Activated naive CD4-positive, alpha-beta T cell treated with anti-CD3 and anti-CD28 coated beads, Interleukin-2, amount 50 U/mL, for 72 hours (primary cell): ENCODE data around the gene GTF2IRD1. TPM values are rescaled to one million over a fixed set of nuclear protein-coding genes. Genes with fewer than 3 reads are reported as not detected.
"Not testable (repeated sequence)": the region's sequence is repeated elsewhere in the genome, so short reads cannot be mapped to it uniquely, and the experiment has no call there.

Experiments used
- ATAC-seq, 2 donors: fragments of 150-1000 bp; cut with Tn5 transposase; 2 replicates each; pipeline ENCODE4 v1.10.0; 2021; ENCODE audit warnings: mild to moderate bottlenecking in 2 of 2, moderate library complexity in 2 of 2
- DNase-seq, 2 donors: peaks; one replicate each; pipeline ENCODE4 v3.0.0; 2021 to 2022; ENCODE audit warnings: low spot score in 2 of 2
- H3K27ac Mint-ChIP-seq, 2 donors: one replicate each; pipeline ENCODE4 v1.8.0; 2022; ENCODE audit warnings: mild to moderate bottlenecking in 2 of 2, mixed read lengths in 2 of 2
- H3K36me3 Mint-ChIP-seq, 2 donors: one replicate each; pipeline ENCODE4 v1.8.0; 2022; ENCODE audit warnings: mixed read lengths in 2 of 2
- H3K9me3 Mint-ChIP-seq, 2 donors: one replicate each; pipeline ENCODE4 v1.8.0; 2022; ENCODE audit warnings: mixed read lengths in 2 of 2
- total RNA-seq, 2 donors: library from RNA; stranded (reverse); gene quantifications; one replicate each; pipeline ENCODE4 v1.2.3, GENCODE V29; 2022

The GTF2IRD1 gene
- total RNA-seq, 2 donors from 2014 or later: 1.7 to 6.4 TPM

DNA sequence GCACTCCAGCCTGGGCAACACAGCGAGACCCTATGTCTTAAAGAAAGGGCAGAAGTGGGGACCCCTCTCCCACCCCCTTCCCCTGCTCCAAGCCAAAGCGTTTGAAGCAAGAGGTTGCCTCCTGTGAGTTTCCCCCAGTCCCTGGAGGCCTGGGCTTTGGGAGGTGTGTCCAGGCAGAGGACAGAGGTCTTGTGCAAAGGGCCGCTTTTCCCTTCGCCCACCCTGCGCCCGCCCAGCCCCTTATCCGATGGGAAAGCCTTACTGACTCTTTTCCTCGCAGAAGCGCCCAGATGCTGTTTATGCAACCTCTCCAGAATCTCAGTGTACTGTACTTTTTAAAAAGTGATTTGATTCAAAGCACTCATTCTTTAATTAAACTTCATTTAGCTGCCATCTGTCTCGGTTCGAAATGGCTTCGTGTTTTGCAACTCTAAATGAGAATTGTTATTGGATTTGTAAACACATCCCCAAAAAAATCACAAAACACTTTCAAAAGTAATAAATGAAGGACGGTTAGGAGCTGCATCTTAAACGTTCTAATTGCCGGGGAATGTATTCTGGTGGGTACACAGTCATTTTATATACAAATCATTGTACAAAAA, 153.3 kb downstream of the GTF2IRD1 start:
- no peak for DNase-seq
- ATAC-seq: no peak
- Mint-ChIP-seq H3K27ac (no peak overlapping the region), H3K36me3 (no peaks in the 10 kb centered on the region), H3K9me3 (no peaks in the 10 kb centered on the region)

GRCh38 chr7:74612015-74612829, 158.5 kb downstream of the GTF2IRD1 start:
- no peak for ATAC-seq
- Mint-ChIP-seq H3K36me3 (no peaks in the 10 kb centered on the region), H3K27ac (no peak overlapping the region)

DNA sequence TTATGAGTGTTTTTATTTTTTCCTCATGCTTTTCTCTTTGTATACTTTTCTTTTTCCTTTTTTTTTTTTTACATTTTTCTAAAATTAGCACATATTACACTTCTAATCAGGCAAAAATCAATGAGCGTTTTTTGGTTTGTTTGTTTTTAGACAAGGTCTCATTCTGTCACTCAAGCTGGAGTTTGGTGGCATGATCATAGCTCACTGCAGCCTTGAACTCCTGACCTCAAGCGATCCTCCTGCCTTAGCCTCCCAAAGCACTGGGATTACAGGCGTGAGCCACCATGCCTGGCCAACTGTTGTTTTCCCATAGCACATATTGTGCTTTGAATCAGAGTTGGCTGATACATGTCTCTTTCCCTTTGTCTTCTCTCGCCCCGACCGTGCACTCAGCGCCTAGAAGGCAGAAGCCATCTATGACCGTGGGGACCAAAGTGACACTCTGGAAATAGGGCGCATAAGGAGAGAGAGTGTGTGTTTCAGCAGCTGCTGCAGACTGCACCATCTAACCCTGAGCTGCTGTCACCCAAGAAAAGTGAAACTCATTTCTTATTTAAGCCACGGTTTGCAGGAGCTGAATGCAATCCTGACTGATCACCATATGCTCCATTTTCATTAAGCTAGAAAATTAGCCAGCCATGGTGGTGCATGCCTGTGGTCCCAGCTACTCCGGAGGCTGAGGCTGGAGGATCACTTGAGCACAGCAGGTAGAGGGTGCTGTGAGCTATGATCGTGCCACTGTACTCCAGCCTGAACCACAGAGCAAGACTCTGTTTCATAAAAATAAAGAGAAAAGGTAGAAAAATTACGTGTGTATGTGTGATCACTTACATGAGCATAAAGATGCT, 162.5 kb downstream of the GTF2IRD1 start:
- H3K36me3 Mint-ChIP-seq: no peaks in the 10 kb centered on the region
- no peak for DNase-seq
- peak; percentile 26 to 54 for ATAC-seq
- H3K9me3 Mint-ChIP-seq: no peaks in the 10 kb centered on the region
- peak overlapping the region in 1 of 2 donors; percentile 78 for H3K27ac Mint-ChIP-seq

More at GRCh38 chr7:74612015-74612829, 158.5 kb downstream of the GTF2IRD1 start:
- H3K9me3 Mint-ChIP-seq: no peaks in the 10 kb centered on the region
- no peak for DNase-seq

DNA sequence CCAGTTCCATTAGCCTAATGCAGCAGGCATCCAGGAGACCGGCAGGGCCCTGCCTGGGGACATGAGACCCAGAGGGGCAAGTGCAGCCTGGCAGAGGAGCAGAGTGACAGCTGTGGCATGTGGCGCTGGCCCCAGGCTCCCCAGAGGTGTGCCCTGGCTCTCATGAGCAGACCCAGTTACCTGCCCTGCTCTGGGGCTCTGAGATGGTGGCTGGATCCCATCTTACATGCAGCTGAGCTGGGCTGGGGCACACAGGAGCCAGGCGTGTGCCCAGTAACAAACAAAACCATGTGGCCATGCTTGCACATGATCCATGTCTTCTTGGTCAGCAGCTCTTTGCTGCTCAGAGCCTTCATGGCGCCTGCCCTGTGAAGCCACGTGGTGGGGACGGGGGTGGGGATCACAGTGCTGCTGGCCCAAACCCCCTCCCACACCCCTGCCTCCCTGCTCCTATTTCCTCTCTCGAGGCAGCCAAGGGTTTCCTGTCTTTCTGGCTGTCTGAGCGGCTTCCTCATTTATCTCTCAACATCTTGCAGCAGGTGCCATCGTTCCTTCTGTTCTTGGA, 163.6 kb downstream of the GTF2IRD1 start:
- Mint-ChIP-seq H3K27ac (peak overlapping the region; percentile 78 to 93), H3K36me3 (no peaks in the 10 kb centered on the region), H3K9me3 (no peaks in the 10 kb centered on the region)
- ATAC-seq (peak; percentile 44 to 66), DNase-seq (no peak)

DNA sequence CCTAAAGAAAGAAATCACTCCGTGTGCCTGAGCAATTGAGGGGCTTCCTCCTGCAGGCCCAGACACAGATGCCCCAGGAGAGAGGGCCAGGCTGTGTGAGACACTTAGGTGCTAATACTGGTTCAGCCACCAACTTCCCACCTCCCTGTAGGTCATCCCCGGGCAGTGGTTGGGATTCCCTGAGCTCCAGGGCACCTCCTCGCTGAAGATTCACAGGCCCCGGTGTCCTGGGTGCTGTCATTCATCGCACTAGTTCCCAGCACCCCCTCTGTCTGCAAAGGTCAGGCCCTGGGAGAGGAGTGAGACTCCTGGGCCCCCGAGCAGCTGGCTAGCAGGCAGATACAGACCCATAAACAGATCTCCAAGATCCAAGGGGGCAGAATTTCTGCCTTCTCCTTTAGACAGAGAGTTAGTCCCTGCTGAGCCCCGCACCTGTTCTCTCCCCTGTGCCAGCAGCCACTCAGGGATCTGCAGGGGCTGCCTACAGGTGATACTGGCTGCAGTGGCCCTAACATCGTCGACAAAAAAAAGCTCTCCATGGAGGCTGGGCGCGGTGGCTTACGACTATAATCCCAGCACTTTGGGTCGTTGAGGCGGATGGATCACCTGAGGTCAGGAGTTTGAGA, 165.6 kb downstream of the GTF2IRD1 start:
- Mint-ChIP-seq H3K27ac (no peak overlapping the region), H3K36me3 (no peaks in the 10 kb centered on the region), H3K9me3 (no peaks in the 10 kb centered on the region)
- DNase-seq: no peak
- ATAC-seq: no peak

DNA sequence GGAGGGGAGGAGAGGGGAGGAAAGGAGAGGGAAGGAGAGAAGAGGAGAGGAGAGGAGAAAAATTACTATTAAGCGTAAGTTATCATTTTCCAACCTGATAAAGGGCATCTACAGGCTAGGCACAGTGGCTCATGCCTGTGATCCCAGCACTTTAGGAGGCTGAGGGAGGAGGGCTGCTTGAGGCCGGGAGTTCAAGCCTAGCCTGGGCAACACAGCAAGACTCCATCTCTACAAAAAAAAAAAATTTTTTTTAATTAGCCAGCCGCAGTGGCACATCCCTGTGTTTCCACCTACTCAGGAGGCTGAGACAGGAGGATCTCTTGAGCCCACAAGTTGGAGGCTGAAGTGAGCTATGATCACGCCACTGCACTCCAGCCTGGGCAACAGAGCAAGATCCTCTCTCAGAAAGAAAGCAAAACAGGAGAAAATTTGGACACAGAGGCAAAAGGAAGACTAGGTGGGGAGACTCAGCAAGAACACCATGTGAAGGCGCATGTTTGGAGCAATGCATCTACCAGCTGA, 168.6 kb downstream of the GTF2IRD1 start:
- H3K27ac Mint-ChIP-seq: no peak overlapping the region
- ATAC-seq (no peak), DNase-seq (no peak)
- no peaks in the 10 kb centered on the region for H3K36me3 Mint-ChIP-seq
- no peaks in the 10 kb centered on the region for H3K9me3 Mint-ChIP-seq

- Mint-ChIP-seq H3K9me3 (no peaks in the 10 kb centered on the region), H3K36me3 (no peaks in the 10 kb centered on the region), H3K27ac (no peak overlapping the region)
- DNase-seq: no peak
- no peak for ATAC-seq
Observed at GRCh38 chr7:74623135-74623534, 169.4 kb downstream of the GTF2IRD1 start.

DNA sequence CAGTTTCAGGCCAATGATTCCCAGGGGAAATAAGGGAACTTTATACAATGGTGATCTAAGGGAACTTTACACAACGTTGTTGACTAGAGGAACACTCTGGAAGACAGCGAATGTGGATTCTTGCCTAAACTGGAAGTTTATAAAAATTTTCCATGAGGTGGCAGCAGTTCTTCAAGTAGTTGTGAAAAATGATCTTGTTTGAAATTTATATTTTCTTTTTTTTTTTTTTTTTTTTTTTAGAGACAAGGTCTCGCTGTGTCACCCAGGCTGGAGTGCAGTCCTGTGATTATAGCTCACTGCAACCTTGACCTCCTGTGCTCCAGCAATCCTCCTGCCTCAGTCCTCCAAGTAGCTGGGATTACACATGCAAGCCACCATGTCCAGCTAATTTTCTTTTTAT, 171.7 kb downstream of the GTF2IRD1 start:
- ATAC-seq (no peak), DNase-seq (no peak)
- Mint-ChIP-seq H3K27ac (no peak overlapping the region), H3K36me3 (no peaks in the 10 kb centered on the region), H3K9me3 (no peaks in the 10 kb centered on the region)

DNA sequence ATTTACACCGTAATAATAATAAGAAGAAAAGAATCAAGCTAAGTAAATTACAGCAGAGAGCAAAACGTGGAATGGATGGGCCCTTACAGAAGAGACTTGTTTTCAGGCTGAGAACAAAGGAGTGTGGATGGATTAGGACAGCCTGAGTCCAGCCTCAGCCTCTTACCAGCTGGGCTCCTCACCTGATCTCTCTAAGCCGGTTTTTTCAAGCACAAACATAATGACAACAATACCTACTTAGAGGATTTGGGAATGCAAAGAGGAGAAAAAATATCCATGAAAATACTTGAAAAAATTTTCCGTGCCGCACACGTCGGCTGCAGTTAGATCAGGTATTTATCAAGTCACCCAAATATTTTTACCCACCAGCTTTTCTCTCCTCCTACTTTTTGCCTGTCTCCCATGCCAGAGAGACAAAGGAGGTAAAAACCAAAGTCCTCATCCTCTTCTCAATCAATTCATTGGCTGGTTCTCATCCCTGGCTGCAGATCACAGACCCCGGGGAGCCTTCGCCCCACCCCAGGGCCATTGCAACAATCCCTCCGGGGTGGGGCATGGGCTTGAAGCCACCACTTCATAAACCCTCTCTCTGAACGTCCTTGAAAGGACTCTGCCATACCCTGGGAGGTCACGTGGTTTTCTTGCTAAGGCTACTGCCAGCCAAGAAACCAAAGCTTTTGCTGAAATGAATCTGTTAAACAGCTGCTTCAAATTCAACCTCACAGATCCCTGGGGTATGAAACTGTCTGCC, 174.1 kb downstream of the GTF2IRD1 start:
- ATAC-seq: peak; percentile 24 to 41
- no peak for DNase-seq
- peak overlapping the region in 1 of 2 donors; percentile 44 for H3K27ac Mint-ChIP-seq
- H3K9me3 Mint-ChIP-seq: no peaks in the 10 kb centered on the region
- no peaks in the 10 kb centered on the region for H3K36me3 Mint-ChIP-seq

- H3K9me3 Mint-ChIP-seq: no peaks in the 10 kb centered on the region
- H3K36me3 Mint-ChIP-seq: no peaks in the 10 kb centered on the region
- ATAC-seq: no peak
- no peak overlapping the region for H3K27ac Mint-ChIP-seq
- DNase-seq: no peak
Observed at GRCh38 chr7:74632505-74632904, 178.8 kb downstream of the GTF2IRD1 start.

GRCh38 chr7:74633451-74633921, 179.8 kb downstream of the GTF2IRD1 start:
- H3K36me3 Mint-ChIP-seq: no peaks in the 10 kb centered on the region
- H3K9me3 Mint-ChIP-seq: no peaks in the 10 kb centered on the region
- no peak for ATAC-seq
- DNase-seq: no peak
- no peak overlapping the region for H3K27ac Mint-ChIP-seq

- no peaks in the 10 kb centered on the region for H3K36me3 Mint-ChIP-seq
- no peak overlapping the region for H3K27ac Mint-ChIP-seq
- no peak for ATAC-seq
- DNase-seq: no peak
- H3K9me3 Mint-ChIP-seq: no peaks in the 10 kb centered on the region
Observed at GRCh38 chr7:74637745-74638144, 184.0 kb downstream of the GTF2IRD1 start.

- H3K9me3 Mint-ChIP-seq, H3K36me3 Mint-ChIP-seq: not testable (repeated sequence)
- DNase-seq (peak; percentile 71 to 82), ATAC-seq (peak; percentile 92 to 93)
- peak overlapping the region; percentile 91 to 92 for H3K27ac Mint-ChIP-seq
Observed at GRCh38 chr7:74650055-74650454, 196.3 kb downstream of the GTF2IRD1 start.

GRCh38 chr7:74650493-74651132, 196.9 kb downstream of the GTF2IRD1 start:
- H3K27ac Mint-ChIP-seq: peak overlapping the region; percentile 91 to 92
- H3K36me3 Mint-ChIP-seq, DNase-seq, H3K9me3 Mint-ChIP-seq: not testable (repeated sequence)
- peak; percentile 79 to 87 for ATAC-seq

GRCh38 chr7:74651133-74651504, 197.4 kb downstream of the GTF2IRD1 start:
- H3K9me3 Mint-ChIP-seq, ATAC-seq, DNase-seq: not testable (repeated sequence)
- H3K27ac Mint-ChIP-seq: peak overlapping the region; percentile 78 to 91
- H3K36me3 Mint-ChIP-seq: peaks cover 0 to 11% of the 10 kb centered on the region in 2 donors
